ENCODE measurements around the gene RPTOR. TPM values are rescaled to one million over a fixed set of nuclear protein-coding genes. Genes with fewer than 3 reads are reported as not detected.

Gene RPTOR
- total and polyA plus RNA-seq, 10 of the 15 experiments (the other 5 are each of a cell fraction or from before 2014, with no cell fraction given), result 0.18 to 32.1 (median 7.8) TPM

DNA sequence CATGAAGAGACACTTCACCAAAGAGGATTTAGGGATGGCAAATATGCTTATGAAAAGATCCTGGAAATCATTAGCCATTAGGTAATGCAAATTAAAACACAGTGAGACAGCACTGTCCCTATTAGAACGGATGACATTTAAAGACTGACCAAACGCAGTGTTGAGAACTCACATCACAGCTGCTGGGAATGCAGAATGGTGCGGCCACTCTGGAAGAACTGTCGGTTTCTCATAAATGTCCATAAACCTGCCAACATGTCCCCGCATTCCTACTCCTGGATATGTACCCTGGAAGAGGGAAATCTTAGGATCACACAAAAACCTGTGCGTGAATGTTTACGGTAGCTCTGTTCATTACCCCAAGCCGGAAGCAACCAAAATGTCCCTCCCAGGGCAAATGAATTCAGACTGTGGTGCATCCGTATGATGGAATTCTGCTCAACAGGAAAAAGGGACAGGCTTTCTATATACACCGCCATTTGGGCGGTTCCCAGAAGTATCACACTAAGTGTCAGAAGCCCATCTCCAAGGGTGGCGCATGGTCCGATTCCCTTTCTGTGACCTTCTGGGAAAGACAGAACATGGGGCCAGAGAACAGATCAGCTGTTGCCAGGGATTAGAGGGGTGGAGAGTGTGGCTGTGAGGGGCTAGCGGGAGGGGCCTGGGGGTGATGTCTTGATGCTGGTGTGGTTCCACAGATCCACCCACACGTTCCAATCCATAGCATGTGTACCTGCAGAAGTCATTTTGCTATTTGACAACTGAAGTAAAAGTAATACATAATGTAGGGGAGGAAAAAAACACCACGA is 249.8 kb downstream of the RPTOR start:
- H3K27ac ChIP-seq (ENCODE audit: control insufficient read depth, insufficient read depth), result no peak overlapping the region
- no peak for ATAC-seq
- in situ Hi-C loops (cut with MboI), result no loop called here

More for the DNA sequence above, 249.8 kb downstream of the RPTOR start:
- Histone ChIP-seq H3K4me1 (ENCODE audit: control insufficient read depth, insufficient read depth, low read length) (peaks cover 27% of the 10 kb centered on the region), H3K9me3 (replicated peaks; ENCODE audit: control insufficient read depth, insufficient read depth, low read length) (no peaks in the 10 kb centered on the region), H4K20me1 (ENCODE audit: control insufficient read depth, insufficient read depth) (no peaks in the 10 kb centered on the region), H3K4me3 (no peak overlapping the region), H2AFZ (ENCODE audit: control insufficient read depth, low read depth, low read length) (no peak overlapping the region), H3K27me3 (replicated peaks in 1 of 2; ENCODE audit: control insufficient read depth in 2 of 2, insufficient read depth in 2 of 2, low read length in 1 of 2) (no peaks in the 10 kb centered on the region), H3K79me2 (ENCODE audit: control insufficient read depth, insufficient read depth, low read length) (no peaks in the 10 kb centered on the region; the same call in 1 of the 2 replicates), H3K36me3 (ENCODE audit: control insufficient read depth in 2 of 2, insufficient read depth in 2 of 2, low read length in 1 of 2) (peaks cover 4 to 5% of the 10 kb centered on the region in 2 experiments; a peak in 3 of 4 replicates), H3K9ac (ENCODE audit: control insufficient read depth, insufficient read depth, low read length) (no peak overlapping the region), H3K4me2 (ENCODE audit: control insufficient read depth, insufficient read depth) (no peak overlapping the region)
- FAIRE-seq (no peak), DNase-seq (ENCODE audit: low read depth, low spot score) (no peak)
- no TSS peak for BruUV-seq (replicated peaks)
- TF ChIP-seq, protein P1, sequence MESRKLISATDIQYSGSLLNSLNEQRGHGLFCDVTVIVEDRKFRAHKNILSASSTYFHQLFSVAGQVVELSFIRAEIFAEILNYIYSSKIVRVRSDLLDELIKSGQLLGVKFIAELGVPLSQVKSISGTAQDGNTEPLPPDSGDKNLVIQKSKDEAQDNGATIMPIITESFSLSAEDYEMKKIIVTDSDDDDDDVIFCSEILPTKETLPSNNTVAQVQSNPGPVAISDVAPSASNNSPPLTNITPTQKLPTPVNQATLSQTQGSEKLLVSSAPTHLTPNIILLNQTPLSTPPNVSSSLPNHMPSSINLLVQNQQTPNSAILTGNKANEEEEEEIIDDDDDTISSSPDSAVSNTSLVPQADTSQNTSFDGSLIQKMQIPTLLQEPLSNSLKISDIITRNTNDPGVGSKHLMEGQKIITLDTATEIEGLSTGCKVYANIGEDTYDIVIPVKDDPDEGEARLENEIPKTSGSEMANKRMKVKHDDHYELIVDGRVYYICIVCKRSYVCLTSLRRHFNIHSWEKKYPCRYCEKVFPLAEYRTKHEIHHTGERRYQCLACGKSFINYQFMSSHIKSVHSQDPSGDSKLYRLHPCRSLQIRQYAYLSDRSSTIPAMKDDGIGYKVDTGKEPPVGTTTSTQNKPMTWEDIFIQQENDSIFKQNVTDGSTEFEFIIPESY (IDR thresholded peaks at IDR 0.05), result no peak
- no peak for TF ChIP-seq DPF2 (IDR thresholded peaks at IDR 0.05)
- no peak for TF ChIP-seq SMAD1 (IDR thresholded peaks at IDR 0.05; ENCODE audit: low read depth, partially characterized antibody)
- ChIA-PET RAD21 (ENCODE audit: unreplicated experiment) (no interaction called here), POLR2A (no interaction called here), CTCF (interaction anchor here (0.6 kb wide), 1 partner anchor 88 kb away, joined by 3 read pairs; no protein-coding TSS in a partner anchor), SMC1A (ENCODE audit: uncharacterized antibody, unreplicated experiment) (interaction anchor here (1.2 kb wide), 1 partner anchor 15 kb away, joined by 3 read pairs; no protein-coding TSS in a partner anchor)
- intact Hi-C loops (cut with micrococcal nuclease; ENCODE audit: unreplicated experiment), result loop anchor here (5.0 kb wide), 1 partner anchor 38 kb away; no protein-coding TSS in a partner anchor
- WGBS (ENCODE audit: insufficient coverage, insufficient replicate concordance, low lambda C conversion rate, missing lambda C conversion rate), result 87% methylated on average over 16 of the region's 16 CpGs
